ENCODE data around the gene PCGF3. TPM values are rescaled to one million over a fixed set of nuclear protein-coding genes. Genes with fewer than 3 reads are reported as not detected.
A peak's percentile ranks its signal among the peaks of the same experiment; 100 is the strongest.
"Not testable (repeated sequence)": the region's sequence is repeated elsewhere in the genome, so short reads cannot be mapped to it uniquely, and the experiment has no call there.

Gene PCGF3
- polyA plus RNA-seq, 3 donors = 60.9 to 88.3 (median 82.7) TPM

- no peak for DNase-seq
Measured at GRCh38 chr4:777520-778262, 72.1 kb downstream of the PCGF3 start.

GRCh38 chr4:779555-779954 lies 73.9 kb downstream of the PCGF3 start:
- DNase-seq = no peak

- not testable (repeated sequence) for DNase-seq
Measured at GRCh38 chr4:780255-780654, 74.6 kb downstream of the PCGF3 start.

DNA sequence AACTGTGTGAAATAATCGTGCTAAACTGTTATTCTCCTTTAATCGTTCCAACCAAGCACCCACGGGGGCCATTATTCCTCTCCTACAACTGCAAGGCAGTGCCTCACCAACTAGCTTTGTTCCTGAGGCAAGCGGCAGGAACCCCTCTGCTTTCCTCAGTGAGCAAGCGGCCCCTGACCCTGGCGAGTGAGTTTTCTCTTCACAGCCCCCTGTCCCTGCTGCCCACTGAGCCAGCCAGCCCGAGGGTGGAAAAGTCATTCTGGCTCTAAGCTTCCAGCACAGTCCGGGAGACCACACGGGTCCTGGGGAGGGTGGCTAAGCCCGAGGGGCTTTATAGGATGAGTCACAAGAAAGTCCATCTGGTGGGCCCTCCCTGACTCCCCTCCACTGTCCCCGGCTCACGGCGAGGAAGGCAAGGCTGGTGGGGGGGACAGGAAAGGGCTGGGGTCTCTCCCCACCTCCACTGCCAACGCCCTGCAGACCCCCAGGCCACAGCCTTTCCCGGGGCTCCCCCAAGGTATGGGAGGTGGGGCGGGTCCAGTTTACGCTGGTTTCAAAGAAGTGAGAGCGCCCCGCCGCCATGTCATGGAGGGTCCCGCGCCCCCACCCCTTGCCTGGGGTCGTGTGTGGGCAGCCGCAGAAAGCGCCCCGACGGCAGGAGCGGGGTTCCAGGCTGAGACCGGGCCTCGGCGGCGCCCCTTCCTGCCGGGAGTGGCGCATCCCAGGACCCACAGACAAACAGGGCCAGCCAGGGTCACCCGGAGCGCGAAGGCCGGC lies 75.3 kb downstream of the PCGF3 start:
- DNase-seq = no peak

GRCh38 chr4:781493-782216 lies 76.0 kb downstream of the PCGF3 start:
- DNase-seq = peak; percentile 99

- no peak for DNase-seq
Measured at GRCh38 chr4:784401-785331, 79.0 kb downstream of the PCGF3 start.

- no peak for DNase-seq
Measured at GRCh38 chr4:785332-786073, 79.9 kb downstream of the PCGF3 start.

GRCh38 chr4:786074-786741 lies 80.6 kb downstream of the PCGF3 start:
- no peak for DNase-seq

DNA sequence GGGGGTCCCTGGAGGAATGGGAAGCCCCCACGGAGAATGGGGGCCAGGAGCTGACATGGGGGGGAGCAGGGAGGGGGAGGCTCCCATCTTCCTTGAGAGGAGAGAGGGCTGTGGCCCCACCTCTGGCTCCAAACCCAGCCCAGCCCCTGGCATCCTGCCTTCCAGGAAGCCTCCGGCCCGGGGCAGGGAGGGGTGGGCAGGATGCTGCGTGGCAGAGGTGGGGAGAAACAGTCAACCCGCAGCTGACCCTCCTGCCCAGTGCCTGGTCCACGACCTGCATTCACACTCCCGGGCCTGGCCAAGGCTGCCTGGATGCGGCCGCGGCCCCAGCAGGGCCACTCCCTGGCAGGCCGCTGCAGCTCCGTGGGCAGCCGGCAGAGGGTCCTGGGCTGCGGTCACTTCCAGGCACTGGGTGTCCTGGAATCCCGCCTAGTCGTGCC lies 81.2 kb downstream of the PCGF3 start:
- no peak for DNase-seq

DNA sequence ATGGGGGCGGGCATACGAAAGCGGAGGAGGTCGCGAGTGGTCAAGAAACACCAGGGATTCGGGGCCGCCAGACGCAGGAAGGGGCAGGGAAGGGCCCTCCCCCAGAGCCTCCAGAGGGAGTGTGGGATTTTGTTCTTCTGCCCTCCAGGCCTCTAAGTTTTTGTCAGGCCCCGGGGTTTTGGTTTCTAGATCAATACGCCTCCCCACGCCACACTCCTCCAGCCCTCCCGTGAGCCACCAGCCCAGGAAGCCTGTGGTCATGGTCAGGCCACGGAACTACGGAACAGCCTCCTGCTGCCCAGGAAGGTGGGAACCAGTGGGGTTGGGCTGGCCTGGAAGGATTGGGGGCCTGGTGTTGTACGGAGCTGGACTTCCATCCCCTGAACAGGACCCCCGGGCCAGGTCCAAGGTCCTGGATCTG lies 81.9 kb downstream of the PCGF3 start:
- no peak for DNase-seq

- no peak for DNase-seq
Measured at GRCh38 chr4:788006-788635, 82.5 kb downstream of the PCGF3 start.

GRCh38 chr4:788636-789297 lies 83.1 kb downstream of the PCGF3 start:
- DNase-seq = no peak

DNA sequence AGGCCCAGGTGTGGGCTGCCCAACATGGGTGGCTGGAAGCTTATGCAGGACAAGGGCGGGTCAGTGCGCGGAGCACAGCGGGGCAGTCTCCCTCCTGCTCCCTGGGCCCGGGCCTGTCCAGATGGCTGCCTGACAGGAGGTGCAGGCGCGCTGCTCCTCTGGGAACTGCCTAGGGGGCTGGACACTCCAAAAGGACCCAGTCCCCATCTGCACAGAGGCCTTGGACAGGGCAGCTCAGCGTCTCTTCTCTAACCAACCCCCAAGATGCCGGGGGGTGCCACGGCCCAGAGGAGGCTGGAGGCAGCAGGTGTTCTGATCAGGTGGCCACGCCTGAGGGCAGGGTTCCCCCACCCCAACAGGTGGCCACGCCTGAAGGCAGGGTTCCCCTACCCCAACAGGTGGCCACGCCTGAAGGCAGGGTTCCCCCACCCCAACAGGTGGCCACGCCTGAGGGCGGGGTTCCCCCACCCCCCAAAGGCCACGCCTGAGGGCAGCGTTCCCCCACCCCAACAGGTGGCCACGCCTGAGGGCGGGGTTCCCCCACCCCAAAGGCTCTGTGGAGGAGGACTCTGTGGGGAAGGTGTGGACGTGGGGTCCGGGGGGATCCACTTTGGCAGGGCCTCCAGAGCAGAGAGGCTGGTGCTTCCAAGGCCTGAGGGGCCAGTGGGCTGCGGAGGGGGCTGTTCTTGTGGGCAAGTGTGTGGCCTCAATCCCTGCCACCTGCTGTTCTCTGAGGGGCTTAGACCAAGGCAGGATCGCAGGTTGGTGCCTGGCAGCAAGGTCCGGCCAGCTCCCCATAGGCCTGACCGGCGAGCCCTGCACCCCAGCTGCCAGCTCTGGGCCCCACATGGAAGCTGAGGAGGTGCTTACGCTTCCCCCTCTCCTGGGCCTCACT lies 84.2 kb downstream of the PCGF3 start:
- DNase-seq = no peak

- DNase-seq = no peak
Measured at GRCh38 chr4:790466-790820, 84.8 kb downstream of the PCGF3 start.

DNA sequence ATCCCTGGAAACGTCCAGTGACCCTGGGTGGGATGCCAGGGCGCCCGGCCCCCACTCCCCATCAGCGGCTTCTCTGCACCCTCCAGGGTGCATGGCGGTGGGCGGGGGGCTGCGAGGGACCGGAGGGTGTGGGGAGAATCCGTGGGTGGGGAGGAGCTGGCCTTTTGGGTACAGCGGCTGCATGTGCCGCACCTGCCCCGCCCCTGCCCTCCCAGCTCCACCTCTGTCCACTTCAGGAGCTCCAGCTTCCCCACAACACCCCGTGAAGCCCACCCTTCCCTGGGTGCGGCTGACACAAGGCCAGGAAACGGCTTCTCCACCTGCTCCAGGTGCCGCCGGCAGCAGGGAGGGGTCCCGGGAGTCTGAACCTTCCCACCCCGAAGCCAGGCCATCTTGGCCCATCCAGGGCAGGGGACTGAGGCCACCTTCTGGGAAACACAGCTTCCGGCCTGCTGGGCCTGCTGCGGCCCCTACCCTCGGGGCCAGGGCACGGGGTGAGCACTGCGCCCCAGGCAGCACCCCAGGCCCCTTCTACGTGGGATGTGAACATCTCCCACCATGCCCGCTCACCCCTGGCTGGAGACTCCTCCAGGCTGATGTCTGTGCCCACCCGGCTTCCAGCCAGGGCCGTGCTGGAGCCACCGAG lies 85.7 kb downstream of the PCGF3 start:
- no peak for DNase-seq

GRCh38 chr4:791898-792625 lies 86.4 kb downstream of the PCGF3 start:
- DNase-seq = no peak

DNA sequence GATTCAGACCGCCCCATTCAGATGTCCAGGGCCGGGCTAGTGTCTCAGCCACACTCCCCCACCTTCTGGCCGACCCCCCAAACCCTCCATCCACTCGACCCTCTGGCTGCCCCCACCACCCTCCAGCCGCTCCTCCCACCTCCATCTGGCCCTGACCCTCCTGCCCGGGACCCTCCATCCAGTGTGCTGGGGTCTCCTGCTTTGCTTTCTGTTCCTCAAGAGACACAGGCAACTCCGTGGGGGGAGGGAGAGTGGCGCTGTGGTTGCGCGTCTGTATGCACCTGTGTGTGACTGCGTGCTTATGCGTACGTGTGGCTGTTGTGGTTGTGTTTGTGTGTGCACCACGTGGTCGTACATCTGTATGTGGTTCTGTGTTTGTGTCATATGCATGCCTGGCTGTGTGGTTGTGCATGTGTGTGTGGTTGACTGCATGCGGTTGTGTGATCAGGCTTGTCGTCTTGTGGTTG lies 87.0 kb downstream of the PCGF3 start:
- DNase-seq = no peak

Measured in renal pelvis (tissue), 4 donors.